ENCODE results near the gene REL.

Gene REL

GRCh38 chr2:60961457-60961856, 80.1 kb downstream of the REL start:
- in situ Hi-C loops (cut with HindIII; ENCODE audit: low sequenced_read_pairs), result no loop called here

- in situ Hi-C loops (cut with HindIII; ENCODE audit: low sequenced_read_pairs), result no loop called here
Measured at GRCh38 chr2:60962528-60962927, 81.2 kb downstream of the REL start.

GRCh38 chr2:60963190-60963589, 81.8 kb downstream of the REL start:
- in situ Hi-C loops (cut with HindIII; ENCODE audit: low sequenced_read_pairs), result no loop called here

- in situ Hi-C loops (cut with HindIII; ENCODE audit: low sequenced_read_pairs), result loop anchor here (5.0 kb wide), 1 partner anchor 103 kb away; no protein-coding TSS in a partner anchor
Measured at GRCh38 chr2:60964651-60965498, 83.5 kb downstream of the REL start.

GRCh38 chr2:60965499-60965785, 84.1 kb downstream of the REL start:
- in situ Hi-C loops (cut with HindIII; ENCODE audit: low sequenced_read_pairs), result loop anchor here (5.0 kb wide), 1 partner anchor 103 kb away; no protein-coding TSS in a partner anchor

- in situ Hi-C loops (cut with HindIII; ENCODE audit: low sequenced_read_pairs), result loop anchor here (5.0 kb wide), 1 partner anchor 104 kb away; no protein-coding TSS in a partner anchor
Measured at GRCh38 chr2:60966507-60967405, 85.4 kb downstream of the REL start.

- in situ Hi-C loops (cut with HindIII; ENCODE audit: low sequenced_read_pairs), result no loop called here
Measured at GRCh38 chr2:60972889-60973656, 91.7 kb downstream of the REL start.

GRCh38 chr2:60973705-60974104, 92.3 kb downstream of the REL start:
- in situ Hi-C loops (cut with HindIII; ENCODE audit: low sequenced_read_pairs), result no loop called here

- in situ Hi-C loops (cut with HindIII; ENCODE audit: low sequenced_read_pairs), result no loop called here
Measured at GRCh38 chr2:60974652-60975051, 93.3 kb downstream of the REL start.

Measured in endothelial cell of hepatic sinusoid (primary cell).